Kidney epithelial cell (primary cell): ENCODE measurements around the gene TNP1. TPM values are rescaled to one million over a fixed set of nuclear protein-coding genes. Genes with fewer than 3 reads are reported as not detected.

Source experiments
- DNase-seq: peaks from one replicate; pipeline ENCODE4 v3.0.0-alpha.2; 2010; ENCODE audit warnings: low read depth
- H3K27me3 ChIP-seq: 2 replicates; pipeline ENCODE4 v1.6.0; 2011; ENCODE audit warnings: low read length; ENCODE audit not compliant: control insufficient read depth, insufficient read depth
- H3K36me3 ChIP-seq: 2 replicates; pipeline ENCODE4 v1.5.1; 2011; ENCODE audit warnings: low read length; ENCODE audit not compliant: control insufficient read depth, insufficient read depth
- H3K4me3 ChIP-seq: 2 replicates; pipeline ENCODE4 v1.5.1; 2011; ENCODE audit warnings: low read depth, mild to moderate bottlenecking, control low read depth, low read length
- total RNA-seq: library from RNA; depleted of rRNA; stranded (reverse); fragments of >200 nt; gene quantifications from 2 replicates; pipeline ENCODE4 v1.2.3, GENCODE V29; 2015
- TF ChIP-seq, protein P1 (sequence below): IDR thresholded peaks from 2 replicates; pipeline ENCODE4 v1.5.1; 2011; ENCODE audit warnings: mild to moderate bottlenecking, moderate library complexity, low read length, control low read depth, inconsistent platforms; ENCODE audit not compliant: insufficient read depth, poor library complexity, severe bottlenecking

The TNP1 gene
- total RNA-seq, 1 donor from 2014 or later, result not detected

GRCh38 chr2:216872040-216872439, 12.2 kb upstream of the TNP1 start:
- Histone ChIP-seq H3K27me3 (no peaks in the 10 kb centered on the region), H3K36me3 (no peaks in the 10 kb centered on the region), H3K4me3 (no peak overlapping the region)
- TF ChIP-seq, protein P1, sequence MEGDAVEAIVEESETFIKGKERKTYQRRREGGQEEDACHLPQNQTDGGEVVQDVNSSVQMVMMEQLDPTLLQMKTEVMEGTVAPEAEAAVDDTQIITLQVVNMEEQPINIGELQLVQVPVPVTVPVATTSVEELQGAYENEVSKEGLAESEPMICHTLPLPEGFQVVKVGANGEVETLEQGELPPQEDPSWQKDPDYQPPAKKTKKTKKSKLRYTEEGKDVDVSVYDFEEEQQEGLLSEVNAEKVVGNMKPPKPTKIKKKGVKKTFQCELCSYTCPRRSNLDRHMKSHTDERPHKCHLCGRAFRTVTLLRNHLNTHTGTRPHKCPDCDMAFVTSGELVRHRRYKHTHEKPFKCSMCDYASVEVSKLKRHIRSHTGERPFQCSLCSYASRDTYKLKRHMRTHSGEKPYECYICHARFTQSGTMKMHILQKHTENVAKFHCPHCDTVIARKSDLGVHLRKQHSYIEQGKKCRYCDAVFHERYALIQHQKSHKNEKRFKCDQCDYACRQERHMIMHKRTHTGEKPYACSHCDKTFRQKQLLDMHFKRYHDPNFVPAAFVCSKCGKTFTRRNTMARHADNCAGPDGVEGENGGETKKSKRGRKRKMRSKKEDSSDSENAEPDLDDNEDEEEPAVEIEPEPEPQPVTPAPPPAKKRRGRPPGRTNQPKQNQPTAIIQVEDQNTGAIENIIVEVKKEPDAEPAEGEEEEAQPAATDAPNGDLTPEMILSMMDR, result no peak
- no peak for DNase-seq

DNA sequence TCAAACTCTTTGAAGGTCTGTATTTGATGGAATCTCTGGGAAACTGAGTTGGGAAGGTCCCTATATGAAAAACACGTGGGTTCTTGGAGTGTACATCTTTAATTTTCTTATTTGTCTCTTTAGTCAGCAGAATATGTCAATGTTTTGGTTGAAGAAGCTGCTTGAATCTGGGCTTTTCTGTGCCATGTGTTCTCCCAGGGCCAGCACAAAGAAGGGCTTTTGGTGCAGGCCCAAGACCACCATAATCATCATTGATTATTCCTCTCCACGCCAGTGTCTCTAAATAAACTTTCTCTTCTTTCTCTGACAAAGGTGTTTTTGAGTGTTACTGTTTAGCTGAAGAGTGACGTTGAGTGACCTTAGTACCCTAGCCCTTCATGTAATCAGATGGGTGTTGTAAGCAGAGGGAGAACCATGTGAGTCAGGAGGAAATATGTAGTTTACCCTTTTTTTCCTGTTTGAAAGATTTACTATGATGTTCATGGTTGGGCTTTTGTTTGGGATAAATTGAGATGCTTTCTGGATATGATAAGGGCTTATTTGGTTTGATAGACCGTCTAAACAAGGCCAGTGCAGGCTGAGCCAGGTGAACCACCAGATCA, 11.6 kb upstream of the TNP1 start:
- TF ChIP-seq, protein P1, result no peak
- DNase-seq, result no peak
- H3K27me3 ChIP-seq, result no peaks in the 10 kb centered on the region
- no peak overlapping the region for H3K4me3 ChIP-seq
- H3K36me3 ChIP-seq, result no peaks in the 10 kb centered on the region

DNA sequence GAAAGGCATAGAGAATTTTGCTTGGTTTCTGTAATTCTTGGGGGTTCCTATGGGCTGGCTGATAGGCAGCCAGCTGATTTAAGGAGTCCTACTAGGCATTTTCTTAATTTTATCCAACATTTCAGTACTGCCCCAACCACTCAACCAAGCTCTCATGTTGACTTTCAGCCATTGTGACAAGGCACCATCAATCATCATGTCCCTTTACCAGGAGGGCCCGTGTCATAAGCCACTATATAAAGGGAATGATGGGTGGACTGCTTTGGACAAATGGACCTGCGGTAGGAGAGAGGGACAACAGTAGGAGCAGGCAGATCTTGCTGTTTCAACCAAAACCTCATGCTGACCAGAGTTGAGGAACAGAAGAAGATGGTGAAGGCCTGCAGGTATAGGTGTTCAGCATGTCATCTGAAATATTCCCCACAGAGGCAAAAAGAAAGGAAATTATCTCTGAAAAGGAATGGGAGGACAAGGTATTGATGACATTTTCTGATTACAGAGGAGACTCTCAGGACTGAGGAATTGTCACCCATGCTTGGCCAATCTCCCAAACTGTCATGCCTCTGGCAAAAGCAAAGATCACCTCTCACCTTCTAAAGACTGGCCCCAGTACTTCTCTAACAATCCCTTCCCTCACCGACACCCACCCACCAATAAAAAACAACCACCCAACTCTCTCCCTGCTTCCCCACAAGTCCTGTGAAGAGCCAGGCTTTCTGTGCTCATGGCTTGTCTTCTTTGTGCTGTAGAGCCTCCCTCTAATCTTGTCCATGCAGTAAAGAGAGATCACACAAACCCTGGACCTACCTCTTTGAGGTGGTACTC, 10.9 kb upstream of the TNP1 start:
- TF ChIP-seq, protein P1, result no peak
- Histone ChIP-seq H3K27me3 (no peaks in the 10 kb centered on the region), H3K4me3 (no peak overlapping the region), H3K36me3 (no peaks in the 10 kb centered on the region)
- no peak for DNase-seq

- H3K36me3 ChIP-seq, result no peaks in the 10 kb centered on the region
These were observed 6.7 kb upstream of the TNP1 start for GRCh38 chr2:216866515-216867095.

DNA sequence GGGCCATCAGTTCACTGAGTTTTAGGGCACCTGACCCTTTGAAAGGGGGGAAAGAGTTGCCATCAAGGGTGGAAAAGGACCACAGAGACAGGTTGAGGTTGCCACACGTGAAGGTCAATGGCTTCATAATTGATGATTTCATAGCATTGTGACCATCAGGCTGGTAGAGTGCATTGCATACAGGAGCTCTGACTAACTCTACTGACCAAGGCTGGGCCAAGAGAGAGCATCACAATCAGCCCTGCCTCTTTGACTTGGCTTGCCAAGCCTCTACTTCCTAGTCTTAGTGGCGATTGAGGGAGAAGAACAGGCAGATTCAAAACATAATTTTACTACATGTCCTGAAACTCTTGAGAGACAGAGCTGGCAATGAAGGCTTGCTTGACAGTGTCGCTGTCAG, 5.8 kb upstream of the TNP1 start:
- Histone ChIP-seq H3K4me3 (no peak overlapping the region), H3K36me3 (no peaks in the 10 kb centered on the region), H3K27me3 (no peaks in the 10 kb centered on the region)
- no peak for DNase-seq
- TF ChIP-seq, protein P1, result no peak

More at GRCh38 chr2:216866515-216867095, 6.7 kb upstream of the TNP1 start:
- TF ChIP-seq, protein P1, result no peak
- Histone ChIP-seq H3K4me3 (no peak overlapping the region), H3K27me3 (no peaks in the 10 kb centered on the region)
- no peak for DNase-seq
